GM23338 (cell line): ENCODE results near the gene ZFP90. TPM values are rescaled to one million over a fixed set of nuclear protein-coding genes. Genes with fewer than 3 reads are reported as not detected.

ENCODE experiments used
- ATAC-seq: fragments of 200-7000 bp; cut with Tn5 transposase; 3 replicates; pipeline ENCODE4 v1.9.1; 2020
- DNase-seq: peaks from one replicate; pipeline ENCODE4 v3.0.0-alpha.2; 2015; ENCODE audit warnings: low spot score
- H2AFZ ChIP-seq: fragments of 200-600 bp; sonication (generic); 2 replicates; pipeline ENCODE4 v1.8.0; 2016; ENCODE audit warnings: antibody characterized with exemption, mild to moderate bottlenecking, moderate library complexity
- H3F3A ChIP-seq: fragments of 200-600 bp; sonication (generic); replicated peaks from 2 replicates; pipeline ENCODE4 v1.8.0; 2017; ENCODE audit warnings: antibody characterized with exemption, mixed run types, low read depth
- H3K27ac ChIP-seq: fragments of 200-600 bp; sonication (generic); 2 replicates; pipeline ENCODE4 v1.6.1; 2016; ENCODE audit warnings: low read depth
- H3K27me3 ChIP-seq: fragments of 200-600 bp; sonication (generic); 2 replicates; pipeline ENCODE4 v1.8.0; 2016; ENCODE audit warnings: mild to moderate bottlenecking, mixed run types, moderate library complexity; ENCODE audit not compliant: insufficient read depth
- H3K36me3 ChIP-seq: fragments of 200-600 bp; sonication (generic); 2 replicates; pipeline ENCODE4 v1.8.0; 2016; ENCODE audit warnings: mild to moderate bottlenecking; ENCODE audit not compliant: insufficient read depth
- H3K4me1 ChIP-seq: fragments of 200-600 bp; sonication (generic); 2 replicates; pipeline ENCODE4 v1.8.0; 2016; ENCODE audit warnings: mild to moderate bottlenecking, moderate library complexity; ENCODE audit not compliant: insufficient read depth
- H3K4me2 ChIP-seq: fragments of 200-600 bp; sonication (generic); 2 replicates; pipeline ENCODE4 v1.7.1; 2017; ENCODE audit warnings: mixed run types
- H3K4me3 ChIP-seq: fragments of 200-600 bp; sonication (generic); 2 replicates; pipeline ENCODE4 v1.6.1; 2016; ENCODE audit warnings: mixed run types
- H3K79me2 ChIP-seq: fragments of 200-600 bp; sonication (generic); replicated peaks from 2 replicates; pipeline ENCODE4 v1.8.0; 2017; ENCODE audit warnings: mild to moderate bottlenecking; ENCODE audit not compliant: insufficient read depth
- H3K9me2 ChIP-seq: fragments of 200-600 bp; sonication (generic); 2 replicates; pipeline ENCODE4 v1.8.0; 2017; ENCODE audit not compliant: insufficient read depth
- H4K20me1 ChIP-seq: fragments of 200-600 bp; sonication (generic); replicated peaks from 2 replicates; pipeline ENCODE4 v1.8.0; 2017; ENCODE audit warnings: mild to moderate bottlenecking; ENCODE audit not compliant: insufficient read depth
- H3K27ac Mint-ChIP-seq: 2 replicates; pipeline ENCODE4 v1.8.0; 2020; ENCODE audit warnings: inconsistent platforms, mild to moderate bottlenecking, moderate library complexity, mixed read lengths
- H3K27me3 Mint-ChIP-seq: 3 replicates; pipeline ENCODE4 v1.8.0; 2022; ENCODE audit warnings: low read depth, mild to moderate bottlenecking, moderate library complexity, mixed read lengths, inconsistent platforms; ENCODE audit not compliant: insufficient read depth, poor library complexity
- H3K36me3 Mint-ChIP-seq: 3 replicates; pipeline ENCODE4 v1.8.0; 2021; ENCODE audit warnings: low read depth, mild to moderate bottlenecking, inconsistent platforms, moderate library complexity, mixed read lengths
- H3K4me1 Mint-ChIP-seq: 3 replicates; pipeline ENCODE4 v1.8.0; 2020; ENCODE audit warnings: mild to moderate bottlenecking, inconsistent platforms, mixed read lengths
- H3K4me3 Mint-ChIP-seq: 3 replicates; pipeline ENCODE4 v1.8.0; 2021; ENCODE audit warnings: moderate library complexity, mild to moderate bottlenecking, inconsistent platforms, mixed read lengths
- H3K9me3 Mint-ChIP-seq: 3 replicates; pipeline ENCODE4 v1.8.0; 2020; ENCODE audit warnings: moderate library complexity, mild to moderate bottlenecking, inconsistent platforms, mixed read lengths
- CTCF ChIP-seq, 2 experiments: fragments of 200-600 bp in 1 of 2; sonication (generic) in 1 of 2; conservative IDR thresholded peaks; 2 replicates each; pipeline versions ENCODE4 v1.5.1 to v1.6.1; 2016 to 2017; ENCODE audit warnings: antibody characterized with exemption in 2 of 2, low read depth in 2 of 2, mild to moderate bottlenecking in 2 of 2, moderate library complexity in 1 of 2
- JUNB ChIP-seq: IDR thresholded peaks from one replicate; pipeline ENCODE4 v1.6.1; 2016; ENCODE audit warnings: antibody characterized with exemption; ENCODE audit not compliant: unreplicated experiment
- POLR2AphosphoS5 ChIP-seq: IDR thresholded peaks from 2 replicates; pipeline ENCODE4 v1.6.1; 2016; ENCODE audit warnings: antibody characterized with exemption, low read depth
- ZNF462 ChIP-seq: fragments of 250-450 bp; sonication (Bioruptor Pico); IDR thresholded peaks from 2 replicates; pipeline ENCODE4 v1.5.0; 2020; ENCODE audit warnings: mild to moderate bottlenecking, moderate library complexity
- polyA plus RNA-seq: library from polyadenylated mRNA; unstranded; fragments of >200 nt; fragmentation: Nextera tagmentation; extraction: Ambion mirVana; gene quantifications from 2 replicates; pipeline ENCODE4 v1.2.1, GENCODE V29; 2016
- total RNA-seq: library from RNA; depleted of rRNA; stranded (reverse); fragments of >200 nt; shearing (Covaris generic); gene quantifications from 2 replicates; pipeline ENCODE4 v1.2.3, GENCODE V29; 2014

The ZFP90 gene
- total and polyA plus RNA-seq, 2 experiments from 2014 or later = 12.8 to 14.6 TPM

GRCh38 chr16:68510775-68511174 lies 28.3 kb upstream of the ZFP90 start:
- Histone ChIP-seq H3K36me3 (no peaks in the 10 kb centered on the region), H3K4me1 (no peaks in the 10 kb centered on the region), H3K27ac (no peak overlapping the region), H3K27me3 (peaks cover 4% of the 10 kb centered on the region), H3K9me2 (no peaks in the 10 kb centered on the region), H2AFZ (no peak overlapping the region), H3K4me2 (no peak overlapping the region), H4K20me1 (no peaks in the 10 kb centered on the region), H3F3A (0 out of 2 replicates have a peak, but pooled peaks cover 4% of the 10 kb centered on the region), H3K79me2 (no peaks in the 10 kb centered on the region), H3K4me3 (no peak overlapping the region)
- Mint-ChIP-seq H3K4me3 (no peak overlapping the region), H3K4me1 (no peaks in the 10 kb centered on the region), H3K36me3 (no peaks in the 10 kb centered on the region), H3K27me3 (peaks cover 17% of the 10 kb centered on the region), H3K9me3 (no peaks in the 10 kb centered on the region), H3K27ac (no peak overlapping the region)
- ATAC-seq (no peak), DNase-seq (no peak)
- no peak for TF ChIP-seq ZNF462 (CRISPR knock-in tag)

GRCh38 chr16:68512183-68512582 lies 26.9 kb upstream of the ZFP90 start:
- Mint-ChIP-seq H3K4me3 (no peak overlapping the region), H3K27ac (no peak overlapping the region), H3K27me3 (peaks cover 17% of the 10 kb centered on the region), H3K4me1 (no peaks in the 10 kb centered on the region), H3K9me3 (no peaks in the 10 kb centered on the region), H3K36me3 (no peaks in the 10 kb centered on the region)
- Histone ChIP-seq H3F3A (0 out of 2 replicates have a peak, but pooled peaks cover 4% of the 10 kb centered on the region), H3K4me2 (no peak overlapping the region), H4K20me1 (no peaks in the 10 kb centered on the region), H3K27me3 (peaks cover 4% of the 10 kb centered on the region), H3K9me2 (no peaks in the 10 kb centered on the region), H3K4me3 (no peak overlapping the region), H2AFZ (no peak overlapping the region), H3K4me1 (no peaks in the 10 kb centered on the region), H3K27ac (no peak overlapping the region), H3K79me2 (no peaks in the 10 kb centered on the region), H3K36me3 (no peaks in the 10 kb centered on the region)
- ATAC-seq (no peak), DNase-seq (no peak)
- no peak for TF ChIP-seq ZNF462 (CRISPR knock-in tag)
- no peak for TF ChIP-seq POLR2AphosphoS5
- TF ChIP-seq JUNB = no peak
- no peak for TF ChIP-seq CTCF (conservative IDR thresholded peaks at IDR 0.05; ENCODE audit: low read depth in 2 of 2)
